WTC11 (cell line): ENCODE results near the gene HLCS. TPM values are rescaled to one million over a fixed set of nuclear protein-coding genes. Genes with fewer than 3 reads are reported as not detected.

Experiments
- ATAC-seq: fragments of 200-7000 bp; cut with Tn5 transposase; 2 replicates; pipeline ENCODE4 v1.10.0; 2021; ENCODE audit warnings: mild to moderate bottlenecking, moderate library complexity
- CTCF ChIA-PET: fragments of 300-600 bp; sonication (Branson Sonifier 250); formaldehyde crosslinking; loops from one replicate; lab custom pipeline; 2021; ENCODE audit warnings: antibody characterized with exemption; lab: Charles Lee
- POLR2A ChIA-PET: fragments of 350-600 bp; sonication (Branson Sonifier 250); formaldehyde crosslinking; loops from one replicate; lab custom pipeline; 2021; ENCODE audit warnings: antibody characterized with exemption; lab: Charles Lee
- DNase-seq: peaks from one replicate; pipeline ENCODE4 v3.0.0; 2021; ENCODE audit warnings: low spot score
- H3K27ac Mint-ChIP-seq: 2 replicates; pipeline ENCODE4 v1.8.0; 2021; ENCODE audit warnings: mixed read lengths
- H3K27me3 Mint-ChIP-seq: 2 replicates; pipeline ENCODE4 v1.8.0; 2021; ENCODE audit warnings: low read depth, mild to moderate bottlenecking, moderate library complexity, mixed read lengths
- H3K36me3 Mint-ChIP-seq: 2 replicates; pipeline ENCODE4 v1.8.0; 2021; ENCODE audit warnings: mixed read lengths
- H3K4me1 Mint-ChIP-seq: 2 replicates; pipeline ENCODE4 v1.8.0; 2022; ENCODE audit warnings: mixed read lengths
- H3K4me3 Mint-ChIP-seq: 2 replicates; pipeline ENCODE4 v1.8.0; 2021; ENCODE audit warnings: mild to moderate bottlenecking, moderate library complexity, mixed read lengths
- H3K9me3 Mint-ChIP-seq: 2 replicates; pipeline ENCODE4 v1.8.0; 2021; ENCODE audit warnings: mixed read lengths
- CREB1 ChIP-seq: sonication (generic); formaldehyde crosslinking; IDR thresholded peaks from 2 replicates; pipeline ENCODE4 v1.8.0; 2023; ENCODE audit warnings: mild to moderate bottlenecking, missing genetic modification reagents
- ELF4 ChIP-seq: sonication (generic); formaldehyde crosslinking; IDR thresholded peaks from 2 replicates; pipeline ENCODE4 v1.8.1; 2022; ENCODE audit warnings: low read depth, mild to moderate bottlenecking, moderate library complexity, missing genetic modification reagents
- ETV6 ChIP-seq: sonication (generic); formaldehyde crosslinking; IDR thresholded peaks from 2 replicates; pipeline ENCODE4 v1.8.1; 2022; ENCODE audit warnings: mild to moderate bottlenecking, missing genetic modification reagents
- GABPB1 ChIP-seq: sonication (generic); formaldehyde crosslinking; IDR thresholded peaks from 2 replicates; pipeline ENCODE4 v1.8.1; 2023; ENCODE audit warnings: mild to moderate bottlenecking, missing genetic modification reagents
- GTF2I ChIP-seq: fragments of 250-450 bp; sonication (Bioruptor Pico); conservative IDR thresholded peaks from 2 replicates; pipeline ENCODE4 v1.4.0; 2021; ENCODE audit warnings: mild to moderate bottlenecking
- JAZF1 ChIP-seq: fragments of 250-450 bp; sonication (Bioruptor Pico); IDR thresholded peaks from 2 replicates; pipeline ENCODE4 v1.9.0; 2021; ENCODE audit warnings: moderate library complexity, mild to moderate bottlenecking, inconsistent platforms
- JUN ChIP-seq: sonication (generic); formaldehyde crosslinking; IDR thresholded peaks from 2 replicates; pipeline ENCODE4 v1.8.0; 2023; ENCODE audit warnings: mild to moderate bottlenecking, missing genetic modification reagents
- NFYB ChIP-seq: sonication (generic); formaldehyde crosslinking; conservative IDR thresholded peaks from 2 replicates; pipeline ENCODE4 v1.8.0; 2022; ENCODE audit warnings: low read depth, missing genetic modification reagents
- NR1H2 ChIP-seq: sonication (generic); formaldehyde crosslinking; IDR thresholded peaks from 2 replicates; pipeline ENCODE4 v1.9.0; 2021; ENCODE audit warnings: mild to moderate bottlenecking, moderate library complexity, missing genetic modification reagents
- SP1 ChIP-seq: sonication (generic); formaldehyde crosslinking; conservative IDR thresholded peaks from 2 replicates; pipeline ENCODE4 v1.8.1; 2022; ENCODE audit warnings: missing genetic modification reagents
- ZNF232 ChIP-seq: sonication (generic); formaldehyde crosslinking; IDR thresholded peaks from 2 replicates; pipeline ENCODE4 v1.8.0; 2022; ENCODE audit warnings: mild to moderate bottlenecking, missing genetic modification reagents
- ZNF671 ChIP-seq: fragments of 250-450 bp; sonication (Bioruptor Pico); IDR thresholded peaks from 2 replicates; pipeline ENCODE4 v1.8.0; 2021; ENCODE audit warnings: mild to moderate bottlenecking
- total RNA-seq: library from RNA; stranded (reverse); gene quantifications from 3 replicates; pipeline ENCODE4 v1.2.3, GENCODE V29; 2021
- TF ChIP-seq, protein P1 (sequence below): sonication (generic); formaldehyde crosslinking; IDR thresholded peaks from 2 replicates; pipeline ENCODE4 v1.8.1; 2022; ENCODE audit warnings: mild to moderate bottlenecking, missing genetic modification reagents, moderate library complexity, borderline replicate concordance
- TF ChIP-seq, protein P2 (sequence below): fragments of 250-450 bp; sonication (Bioruptor Pico); IDR thresholded peaks from 2 replicates; pipeline ENCODE4 v1.9.0; 2021; ENCODE audit warnings: mild to moderate bottlenecking
- TF ChIP-seq, protein P3 (sequence below): fragments of 250-450 bp; sonication (Bioruptor Pico); IDR thresholded peaks from 2 replicates; pipeline ENCODE4 v1.9.0; 2021; ENCODE audit warnings: mild to moderate bottlenecking
- TF ChIP-seq, protein P4 (sequence below): sonication (generic); formaldehyde crosslinking; IDR thresholded peaks from 2 replicates; pipeline ENCODE4 v1.8.0; 2022; ENCODE audit warnings: mild to moderate bottlenecking, missing genetic modification reagents
- TF ChIP-seq, protein P5 (sequence below): sonication (generic); formaldehyde crosslinking; IDR thresholded peaks from 2 replicates; pipeline ENCODE4 v1.8.0; 2022; ENCODE audit warnings: mild to moderate bottlenecking, missing genetic modification reagents

The HLCS gene
- total RNA-seq, 1 experiment from 2014 or later, result 9.3 TPM

DNA sequence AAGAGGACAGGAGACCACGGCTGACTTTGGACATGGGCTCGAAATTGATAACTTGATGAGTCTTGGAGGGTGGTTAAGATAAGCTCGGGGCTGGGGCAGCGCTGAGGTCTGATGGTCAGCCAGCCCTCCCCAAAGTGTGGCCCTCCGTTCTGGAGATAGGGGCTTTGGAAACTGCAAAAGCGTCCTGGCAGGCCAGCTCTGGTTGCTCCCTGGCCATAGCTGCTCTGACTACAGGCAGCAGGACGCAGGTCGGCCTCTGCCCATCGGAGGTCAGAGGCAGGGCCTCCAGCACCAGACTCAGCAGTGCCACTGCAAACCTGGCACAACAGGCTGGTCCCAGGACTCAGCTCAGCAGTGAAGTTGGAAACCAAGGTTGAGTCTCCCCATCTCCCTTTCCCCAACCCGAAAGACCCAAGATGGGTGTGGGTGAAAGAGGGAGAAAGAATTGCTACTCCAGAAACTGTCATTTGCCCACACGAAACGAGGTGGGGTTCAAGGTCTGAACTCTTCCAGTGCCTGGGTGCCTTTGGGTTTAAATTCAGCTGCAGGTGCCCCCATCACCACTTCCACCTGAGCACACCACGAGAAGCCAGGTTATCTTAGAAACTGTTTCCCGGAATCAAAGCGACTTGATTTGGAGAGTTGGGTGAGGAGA is 262.7 kb downstream of the HLCS start:
- ChIA-PET CTCF (no interaction called here), POLR2A (no interaction called here)
- Mint-ChIP-seq H3K4me1 (peaks cover 63% of the 10 kb centered on the region), H3K36me3 (no peaks in the 10 kb centered on the region; the same call in 1 of the 2 replicates), H3K27ac (no peak overlapping the region), H3K4me3 (peak overlapping the region; percentile 51), H3K27me3 (peaks cover 100% of the 10 kb centered on the region), H3K9me3 (no peaks in the 10 kb centered on the region)
- ATAC-seq (no peak), DNase-seq (no peak)
- no peak for TF ChIP-seq CREB1 (CRISPR knock-in tag)
- TF ChIP-seq NR1H2 (CRISPR knock-in tag), result no peak
- TF ChIP-seq, protein P1, sequence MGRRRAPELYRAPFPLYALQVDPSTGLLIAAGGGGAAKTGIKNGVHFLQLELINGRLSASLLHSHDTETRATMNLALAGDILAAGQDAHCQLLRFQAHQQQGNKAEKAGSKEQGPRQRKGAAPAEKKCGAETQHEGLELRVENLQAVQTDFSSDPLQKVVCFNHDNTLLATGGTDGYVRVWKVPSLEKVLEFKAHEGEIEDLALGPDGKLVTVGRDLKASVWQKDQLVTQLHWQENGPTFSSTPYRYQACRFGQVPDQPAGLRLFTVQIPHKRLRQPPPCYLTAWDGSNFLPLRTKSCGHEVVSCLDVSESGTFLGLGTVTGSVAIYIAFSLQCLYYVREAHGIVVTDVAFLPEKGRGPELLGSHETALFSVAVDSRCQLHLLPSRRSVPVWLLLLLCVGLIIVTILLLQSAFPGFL (CRISPR knock-in tag), result no peak
- TF ChIP-seq ZNF232, result no peak
- TF ChIP-seq ZNF671, result no peak
- TF ChIP-seq, protein P2, sequence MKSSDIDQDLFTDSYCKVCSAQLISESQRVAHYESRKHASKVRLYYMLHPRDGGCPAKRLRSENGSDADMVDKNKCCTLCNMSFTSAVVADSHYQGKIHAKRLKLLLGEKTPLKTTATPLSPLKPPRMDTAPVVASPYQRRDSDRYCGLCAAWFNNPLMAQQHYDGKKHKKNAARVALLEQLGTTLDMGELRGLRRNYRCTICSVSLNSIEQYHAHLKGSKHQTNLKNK, result no peak
- TF ChIP-seq GABPB1 (CRISPR knock-in tag), result no peak
- TF ChIP-seq, protein P3, sequence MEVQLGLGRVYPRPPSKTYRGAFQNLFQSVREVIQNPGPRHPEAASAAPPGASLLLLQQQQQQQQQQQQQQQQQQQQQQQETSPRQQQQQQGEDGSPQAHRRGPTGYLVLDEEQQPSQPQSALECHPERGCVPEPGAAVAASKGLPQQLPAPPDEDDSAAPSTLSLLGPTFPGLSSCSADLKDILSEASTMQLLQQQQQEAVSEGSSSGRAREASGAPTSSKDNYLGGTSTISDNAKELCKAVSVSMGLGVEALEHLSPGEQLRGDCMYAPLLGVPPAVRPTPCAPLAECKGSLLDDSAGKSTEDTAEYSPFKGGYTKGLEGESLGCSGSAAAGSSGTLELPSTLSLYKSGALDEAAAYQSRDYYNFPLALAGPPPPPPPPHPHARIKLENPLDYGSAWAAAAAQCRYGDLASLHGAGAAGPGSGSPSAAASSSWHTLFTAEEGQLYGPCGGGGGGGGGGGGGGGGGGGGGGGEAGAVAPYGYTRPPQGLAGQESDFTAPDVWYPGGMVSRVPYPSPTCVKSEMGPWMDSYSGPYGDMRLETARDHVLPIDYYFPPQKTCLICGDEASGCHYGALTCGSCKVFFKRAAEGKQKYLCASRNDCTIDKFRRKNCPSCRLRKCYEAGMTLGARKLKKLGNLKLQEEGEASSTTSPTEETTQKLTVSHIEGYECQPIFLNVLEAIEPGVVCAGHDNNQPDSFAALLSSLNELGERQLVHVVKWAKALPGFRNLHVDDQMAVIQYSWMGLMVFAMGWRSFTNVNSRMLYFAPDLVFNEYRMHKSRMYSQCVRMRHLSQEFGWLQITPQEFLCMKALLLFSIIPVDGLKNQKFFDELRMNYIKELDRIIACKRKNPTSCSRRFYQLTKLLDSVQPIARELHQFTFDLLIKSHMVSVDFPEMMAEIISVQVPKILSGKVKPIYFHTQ (CRISPR knock-in tag), result no peak
- TF ChIP-seq, protein P4, sequence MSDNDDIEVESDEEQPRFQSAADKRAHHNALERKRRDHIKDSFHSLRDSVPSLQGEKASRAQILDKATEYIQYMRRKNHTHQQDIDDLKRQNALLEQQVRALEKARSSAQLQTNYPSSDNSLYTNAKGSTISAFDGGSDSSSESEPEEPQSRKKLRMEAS (CRISPR knock-in tag), result no peak
- TF ChIP-seq JUN (CRISPR knock-in tag), result no peak
- TF ChIP-seq NFYB (CRISPR knock-in tag), result no peak
- no peak for TF ChIP-seq ELF4 (CRISPR knock-in tag)
- no peak for TF ChIP-seq JAZF1

DNA sequence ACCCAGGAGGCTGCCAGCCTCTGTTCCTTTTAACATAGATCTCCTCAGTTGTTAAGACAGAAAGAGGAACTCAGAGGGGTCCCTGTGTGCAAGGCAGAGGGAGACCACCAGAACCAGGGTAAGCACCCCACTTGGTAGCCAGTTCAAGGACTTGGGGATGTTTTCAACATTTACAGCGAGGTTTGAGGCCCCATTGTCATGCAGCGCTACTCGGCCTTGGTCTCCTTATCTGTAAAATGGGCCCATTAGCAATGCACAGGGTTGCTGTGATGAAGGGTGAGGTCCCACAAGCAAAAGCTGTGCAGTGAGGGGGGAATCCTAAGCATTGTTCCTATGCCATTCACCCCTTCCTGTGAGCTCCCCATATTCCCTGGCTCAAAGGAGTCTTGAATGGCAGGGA is 263.3 kb downstream of the HLCS start:
- CTCF ChIA-PET, result interaction anchor here (1.1 to 2.4 kb wide), 2 partner anchors 11 to 198 kb away, joined by 3 to 8 read pairs; no protein-coding TSS in a partner anchor
- H3K27me3 Mint-ChIP-seq, result peaks cover 100% of the 10 kb centered on the region
- POLR2A ChIA-PET, result no interaction called here

DNA sequence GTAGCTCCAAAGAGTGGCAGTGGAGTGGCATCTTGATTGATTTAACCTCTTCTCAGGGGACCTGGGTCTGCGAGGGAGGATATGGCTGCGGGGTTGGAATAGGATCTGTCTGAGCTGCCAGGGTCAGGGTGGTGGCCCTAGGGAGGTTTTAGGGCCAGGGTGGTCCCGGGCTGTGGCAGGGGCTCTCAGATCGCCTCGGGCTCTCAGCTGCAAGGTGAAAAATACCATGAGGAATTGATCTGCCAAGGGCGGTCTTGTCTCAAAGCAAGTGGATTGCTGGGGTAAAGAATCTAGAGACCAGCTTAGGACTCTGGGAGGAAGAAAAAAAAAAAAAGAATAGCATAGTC is 263.9 kb downstream of the HLCS start:
- Mint-ChIP-seq H3K4me1 (peaks cover 57% of the 10 kb centered on the region), H3K27me3 (peaks cover 100% of the 10 kb centered on the region), H3K27ac (no peak overlapping the region), H3K36me3 (no peaks in the 10 kb centered on the region; the same call in 1 of the 2 replicates), H3K4me3 (no peak overlapping the region), H3K9me3 (no peaks in the 10 kb centered on the region)
- no peak for TF ChIP-seq ETV6 (CRISPR knock-in tag)
- DNase-seq (no peak), ATAC-seq (no peak)
- POLR2A ChIA-PET, result no interaction called here
- CTCF ChIA-PET, result interaction anchor here (0.7 to 2.4 kb wide), 6 partner anchors 10 to 223 kb away, joined by 3 to 11 read pairs (median 4); no protein-coding TSS in a partner anchor

More for the DNA sequence above, 263.3 kb downstream of the HLCS start:
- DNase-seq (no peak), ATAC-seq (no peak)
- H3K4me1 Mint-ChIP-seq, result peaks cover 57% of the 10 kb centered on the region
- no peak overlapping the region for H3K27ac Mint-ChIP-seq
- TF ChIP-seq SP1 (CRISPR knock-in tag) (no peak), GTF2I (CRISPR knock-in tag) (0 out of 2 replicates have a peak, but pooled peaks have one; percentile 54)
- TF ChIP-seq, protein P5, sequence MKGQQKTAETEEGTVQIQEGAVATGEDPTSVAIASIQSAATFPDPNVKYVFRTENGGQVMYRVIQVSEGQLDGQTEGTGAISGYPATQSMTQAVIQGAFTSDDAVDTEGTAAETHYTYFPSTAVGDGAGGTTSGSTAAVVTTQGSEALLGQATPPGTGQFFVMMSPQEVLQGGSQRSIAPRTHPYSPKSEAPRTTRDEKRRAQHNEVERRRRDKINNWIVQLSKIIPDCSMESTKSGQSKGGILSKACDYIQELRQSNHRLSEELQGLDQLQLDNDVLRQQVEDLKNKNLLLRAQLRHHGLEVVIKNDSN, result no peak
- H3K4me3 Mint-ChIP-seq, result no peak overlapping the region
- no peaks in the 10 kb centered on the region for H3K9me3 Mint-ChIP-seq
- no peaks in the 10 kb centered on the region; the same call in 1 of the 2 replicates for H3K36me3 Mint-ChIP-seq
